Endometrial microvascular endothelial cells (primary cell): ENCODE results near the gene GARIN3. TPM values are rescaled to one million over a fixed set of nuclear protein-coding genes. Genes with fewer than 3 reads are reported as not detected.

Experiments
- total RNA-seq: library from RNA; depleted of rRNA; stranded (reverse); fragments of >200 nt; gene quantifications from one replicate; pipeline ENCODE4 v1.2.3, GENCODE V29; 2015; ENCODE audit errors: inconsistent ontology term

Gene GARIN3
- total RNA-seq, 1 donor from 2014 or later = not detected

Other genes with a start within 250 kb of the GARIN3 start
- not detected for gene TIMD4, start 203.0 kb downstream of the GARIN3 start, total RNA-seq
- gene HAVCR1, start 107.1 kb downstream of the GARIN3 start, total RNA-seq = not detected
- gene HAVCR2, start 57.2 kb downstream of the GARIN3 start, total RNA-seq = not detected
- gene MED7, start 23.4 kb downstream of the GARIN3 start, total RNA-seq = 6.7 TPM
- gene ITK, start 14.6 kb upstream of the GARIN3 start, total RNA-seq = not detected
- 10.4 TPM for gene CYFIP2, start 99.9 kb upstream of the GARIN3 start, total RNA-seq